Activated CD8-positive, alpha-beta memory T cell treated with anti-CD3 and anti-CD28 coated beads for 48 hours (primary cell): ENCODE measurements around the gene KCND2.
"Not testable (repeated sequence)": the region's sequence is repeated elsewhere in the genome, so short reads cannot be mapped to it uniquely, and the experiment has no call there.

Experiments used
- DNase-seq, 3 experiments: peaks; one replicate each; pipeline ENCODE4 v3.0.0-alpha.2; 2020; ENCODE audit warnings: low read depth in 2 of 3, low spot score in 2 of 3

The KCND2 gene

GRCh38 chr7:120480472-120480871 lies 207.5 kb downstream of the KCND2 start:
- no peak for DNase-seq

- no peak for DNase-seq
Observed at GRCh38 chr7:120480930-120481329, 208.0 kb downstream of the KCND2 start.

GRCh38 chr7:120486164-120486563 lies 213.2 kb downstream of the KCND2 start:
- DNase-seq = no peak

GRCh38 chr7:120502132-120502531 lies 229.2 kb downstream of the KCND2 start:
- no peak for DNase-seq

GRCh38 chr7:120502825-120503224 lies 229.8 kb downstream of the KCND2 start:
- DNase-seq = no peak

- DNase-seq = no peak
Observed at GRCh38 chr7:120504386-120504785, 231.4 kb downstream of the KCND2 start.

- DNase-seq = no peak
Observed at GRCh38 chr7:120505770-120506169, 232.8 kb downstream of the KCND2 start.

- DNase-seq = no peak
Observed at GRCh38 chr7:120512701-120513100, 239.7 kb downstream of the KCND2 start.

- DNase-seq = no peak
Observed at GRCh38 chr7:120519224-120519623, 246.2 kb downstream of the KCND2 start.

GRCh38 chr7:120521761-120522737 lies 249.1 kb downstream of the KCND2 start:
- DNase-seq = no peak

- no peak for DNase-seq
Observed at GRCh38 chr7:120523985-120524384, 251.0 kb downstream of the KCND2 start.

GRCh38 chr7:120526902-120527509 lies 254.0 kb downstream of the KCND2 start:
- no peak for DNase-seq

GRCh38 chr7:120529736-120530135 lies 256.8 kb downstream of the KCND2 start:
- DNase-seq = no peak

- DNase-seq = no peak
Observed at GRCh38 chr7:120538335-120538734, 265.4 kb downstream of the KCND2 start.

- no peak for DNase-seq
Observed at GRCh38 chr7:120539321-120539720, 266.3 kb downstream of the KCND2 start.

- DNase-seq = no peak
Observed at GRCh38 chr7:120547605-120548004, 274.6 kb downstream of the KCND2 start.

- DNase-seq = no peak
Observed at GRCh38 chr7:120550494-120551048, 277.6 kb downstream of the KCND2 start.

GRCh38 chr7:120553491-120553890 lies 280.5 kb downstream of the KCND2 start:
- no peak for DNase-seq

GRCh38 chr7:120554960-120555571 lies 282.1 kb downstream of the KCND2 start:
- no peak for DNase-seq

GRCh38 chr7:120564145-120564544 lies 291.2 kb downstream of the KCND2 start:
- no peak for DNase-seq

GRCh38 chr7:120567204-120567603 lies 294.2 kb downstream of the KCND2 start:
- no peak for DNase-seq

GRCh38 chr7:120578657-120579056 lies 305.7 kb downstream of the KCND2 start:
- not testable (repeated sequence) for DNase-seq
